Erythroblast (primary cell): Measurements from ENCODE around the gene SPTLC2.

Experiments used
- GATA1 ChIP-seq: IDR thresholded peaks from 2 replicates; pipeline ENCODE4 v1.6.1; 2011; ENCODE audit warnings: low read depth, mild to moderate bottlenecking, control low read depth, low read length, moderate library complexity
- POLR2A ChIP-seq: IDR thresholded peaks from 2 replicates; pipeline ENCODE4 v1.6.1; 2011; ENCODE audit warnings: mild to moderate bottlenecking, low read length

- no peak for TF ChIP-seq POLR2A
- no peak for TF ChIP-seq GATA1
Observed at GRCh38 chr14:77459072-77459723, 157.2 kb downstream of the SPTLC2 start.
